ENCODE measurements around the gene SPPL3. TPM values are rescaled to one million over a fixed set of nuclear protein-coding genes. Genes with fewer than 3 reads are reported as not detected.

The SPPL3 gene
- polyA plus RNA-seq, 1 of the 3 experiments (the other 2 are of a cell fraction) = 18.8 TPM

GRCh38 chr12:120858306-120859088 lies 45.7 kb downstream of the SPPL3 start (continued):
- no peak for TF ChIP-seq NRF1 (IDR thresholded peaks at IDR 0.05; ENCODE audit: low read depth, low read length)

DNA sequence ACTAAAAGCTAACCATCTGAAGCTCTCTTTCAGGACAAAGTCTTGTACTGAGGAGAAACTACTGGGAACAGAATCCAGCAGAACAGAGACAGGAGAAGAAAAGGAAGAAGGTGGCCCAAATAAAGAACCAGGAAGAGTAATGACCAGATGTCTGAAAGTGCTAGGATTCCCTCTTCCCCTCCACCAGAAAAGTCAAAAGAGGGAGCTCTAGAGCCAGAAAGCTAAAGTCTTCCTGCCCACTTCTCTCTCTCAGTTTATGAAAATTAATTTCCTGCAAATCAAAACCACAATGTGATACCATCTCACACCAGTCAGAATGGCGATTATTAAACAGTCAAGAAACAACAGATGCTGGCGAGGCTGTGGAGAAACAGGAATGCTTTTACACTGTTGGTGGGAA lies 47.2 kb downstream of the SPPL3 start:
- Histone ChIP-seq H3K27me3 (ENCODE audit: insufficient read depth) (no peaks in the 10 kb centered on the region), H3K4me1 (ENCODE audit: control insufficient read depth in 1 of 2, insufficient read depth in 2 of 2, low read depth in 1 of 2, low read length in 1 of 2) (no peaks in the 10 kb centered on the region), H3K79me2 (ENCODE audit: insufficient read depth) (peaks cover 54% of the 10 kb centered on the region; the same call in 1 of the 2 replicates), H3K4me3 (ENCODE audit: low read depth in 2 of 2, low read length in 1 of 2) (no peak overlapping the region), H3K4me2 (no peak overlapping the region), H3K36me3 (replicated peaks in 1 of 2; ENCODE audit: control insufficient read depth in 1 of 2, insufficient read depth in 2 of 2, low read length in 1 of 2) (no peaks in the 10 kb centered on the region), H3K27ac (ENCODE audit: low read depth in 2 of 2, low read length in 1 of 2) (no peak overlapping the region), H3K9me2 (no peaks in the 10 kb centered on the region), H3K9ac (no peak overlapping the region), H4K20me1 (ENCODE audit: insufficient read depth) (peaks cover 25% of the 10 kb centered on the region), H3K9me3 (peaks cover 7% of the 10 kb centered on the region; the same call in 1 of the 2 replicates), H2AFZ (ENCODE audit: low read depth) (no peak overlapping the region), H3F3A (replicated peaks; ENCODE audit: insufficient read depth) (peaks cover 4% of the 10 kb centered on the region)
- 59% methylated on average over 2 of the region's 2 CpGs for WGBS (ENCODE audit: low lambda C conversion rate)
- TF ChIP-seq RAD21 (IDR thresholded peaks at IDR 0.05; ENCODE audit: low read length) (peak; percentile 41), GATA2 (CRISPR knock-in tag; IDR thresholded peaks at IDR 0.05) (no peak)
- TF ChIP-seq, protein P1, sequence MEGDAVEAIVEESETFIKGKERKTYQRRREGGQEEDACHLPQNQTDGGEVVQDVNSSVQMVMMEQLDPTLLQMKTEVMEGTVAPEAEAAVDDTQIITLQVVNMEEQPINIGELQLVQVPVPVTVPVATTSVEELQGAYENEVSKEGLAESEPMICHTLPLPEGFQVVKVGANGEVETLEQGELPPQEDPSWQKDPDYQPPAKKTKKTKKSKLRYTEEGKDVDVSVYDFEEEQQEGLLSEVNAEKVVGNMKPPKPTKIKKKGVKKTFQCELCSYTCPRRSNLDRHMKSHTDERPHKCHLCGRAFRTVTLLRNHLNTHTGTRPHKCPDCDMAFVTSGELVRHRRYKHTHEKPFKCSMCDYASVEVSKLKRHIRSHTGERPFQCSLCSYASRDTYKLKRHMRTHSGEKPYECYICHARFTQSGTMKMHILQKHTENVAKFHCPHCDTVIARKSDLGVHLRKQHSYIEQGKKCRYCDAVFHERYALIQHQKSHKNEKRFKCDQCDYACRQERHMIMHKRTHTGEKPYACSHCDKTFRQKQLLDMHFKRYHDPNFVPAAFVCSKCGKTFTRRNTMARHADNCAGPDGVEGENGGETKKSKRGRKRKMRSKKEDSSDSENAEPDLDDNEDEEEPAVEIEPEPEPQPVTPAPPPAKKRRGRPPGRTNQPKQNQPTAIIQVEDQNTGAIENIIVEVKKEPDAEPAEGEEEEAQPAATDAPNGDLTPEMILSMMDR (IDR thresholded peaks at IDR 0.05) = peak; percentile 22
- POLR2A ChIA-PET = no interaction called here
- CTCF ChIA-PET = interaction anchor here (0.7 to 1.5 kb wide), 3 partner anchors 10 to 20 kb away, joined by 3 to 5 read pairs (median 5); no protein-coding TSS in a partner anchor
- no peak for DNase-seq

- Histone ChIP-seq H3K36me3 (replicated peaks in 1 of 2; ENCODE audit: control insufficient read depth in 1 of 2, insufficient read depth in 2 of 2, low read length in 1 of 2) (no peaks in the 10 kb centered on the region), H3K27ac (ENCODE audit: low read depth in 2 of 2, low read length in 1 of 2) (no peak overlapping the region), H4K20me1 (ENCODE audit: insufficient read depth) (peaks cover 35% of the 10 kb centered on the region), H3K27me3 (ENCODE audit: insufficient read depth) (no peaks in the 10 kb centered on the region), H3K9me3 (peaks cover 7% of the 10 kb centered on the region; the same call in 1 of the 2 replicates), H3K4me3 (ENCODE audit: low read depth in 2 of 2, low read length in 1 of 2) (no peak overlapping the region), H3K4me2 (no peak overlapping the region), H3K9ac (no peak overlapping the region), H2AFZ (ENCODE audit: low read depth) (no peak overlapping the region), H3K9me2 (no peaks in the 10 kb centered on the region), H3F3A (replicated peaks; ENCODE audit: insufficient read depth) (peaks cover 4% of the 10 kb centered on the region), H3K4me1 (ENCODE audit: control insufficient read depth in 1 of 2, insufficient read depth in 2 of 2, low read depth in 1 of 2, low read length in 1 of 2) (no peaks in the 10 kb centered on the region), H3K79me2 (ENCODE audit: insufficient read depth) (peaks cover 60% of the 10 kb centered on the region; the same call in 1 of the 2 replicates)
- POLR2A ChIA-PET = no interaction called here
- no peak for TF ChIP-seq RFX5 (IDR thresholded peaks at IDR 0.05; ENCODE audit: low read length)
- no peak for TF ChIP-seq FOXM1 (IDR thresholded peaks at IDR 0.05; ENCODE audit: low read depth)
- TF ChIP-seq ELF1 (IDR thresholded peaks at IDR 0.05) = no peak
- no peak for TF ChIP-seq IRF3 (IDR thresholded peaks at IDR 0.05; ENCODE audit: low read depth, low read length)
- no peak for TF ChIP-seq REST (IDR thresholded peaks at IDR 0.05; ENCODE audit: low read depth, low read length)
- TF ChIP-seq, protein P1 (IDR thresholded peaks at IDR 0.05) = no peak
- TF ChIP-seq SMC3 (IDR thresholded peaks at IDR 0.05; ENCODE audit: low read depth, low read length) = no peak
- TF ChIP-seq USF2 (IDR thresholded peaks at IDR 0.05; ENCODE audit: borderline replicate concordance, low read depth, low read length) = no peak
- CTCF ChIA-PET = interaction anchor here (1.3 to 1.5 kb wide), 2 partner anchors 9 to 11 kb away, joined by 5 read pairs; no protein-coding TSS in a partner anchor
- 96% methylated on average over 6 of the region's 6 CpGs for WGBS (ENCODE audit: low lambda C conversion rate)
- no peak for DNase-seq
Measured at GRCh38 chr12:120855823-120856588, 48.2 kb downstream of the SPPL3 start.
